GM12801 (cell line): Measurements from ENCODE around the gene MANEA.

Source experiments
- CTCF ChIP-seq: IDR thresholded peaks from one replicate; pipeline ENCODE4 v1.5.1; 2011; ENCODE audit warnings: control low read depth; ENCODE audit not compliant: insufficient read length; ENCODE audit errors: extremely low read depth

The MANEA gene, protein sequence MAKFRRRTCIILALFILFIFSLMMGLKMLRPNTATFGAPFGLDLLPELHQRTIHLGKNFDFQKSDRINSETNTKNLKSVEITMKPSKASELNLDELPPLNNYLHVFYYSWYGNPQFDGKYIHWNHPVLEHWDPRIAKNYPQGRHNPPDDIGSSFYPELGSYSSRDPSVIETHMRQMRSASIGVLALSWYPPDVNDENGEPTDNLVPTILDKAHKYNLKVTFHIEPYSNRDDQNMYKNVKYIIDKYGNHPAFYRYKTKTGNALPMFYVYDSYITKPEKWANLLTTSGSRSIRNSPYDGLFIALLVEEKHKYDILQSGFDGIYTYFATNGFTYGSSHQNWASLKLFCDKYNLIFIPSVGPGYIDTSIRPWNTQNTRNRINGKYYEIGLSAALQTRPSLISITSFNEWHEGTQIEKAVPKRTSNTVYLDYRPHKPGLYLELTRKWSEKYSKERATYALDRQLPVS

GRCh38 chr6:95577304-95578105 lies at the start of gene MANEA:
MANEA (plus strand) TSS chr6:95577535; CDS start chr6:95586440, 8,905 bp downstream.
- no peak for TF ChIP-seq CTCF

- TF ChIP-seq CTCF: no peak
Observed at GRCh38 chr6:95529762-95530161, 47.6 kb upstream of the MANEA start.

- no peak for TF ChIP-seq CTCF
Observed at GRCh38 chr6:95530176-95530819, 47.0 kb upstream of the MANEA start.

GRCh38 chr6:95543798-95544197 lies 33.5 kb upstream of the MANEA start:
- TF ChIP-seq CTCF: no peak

DNA sequence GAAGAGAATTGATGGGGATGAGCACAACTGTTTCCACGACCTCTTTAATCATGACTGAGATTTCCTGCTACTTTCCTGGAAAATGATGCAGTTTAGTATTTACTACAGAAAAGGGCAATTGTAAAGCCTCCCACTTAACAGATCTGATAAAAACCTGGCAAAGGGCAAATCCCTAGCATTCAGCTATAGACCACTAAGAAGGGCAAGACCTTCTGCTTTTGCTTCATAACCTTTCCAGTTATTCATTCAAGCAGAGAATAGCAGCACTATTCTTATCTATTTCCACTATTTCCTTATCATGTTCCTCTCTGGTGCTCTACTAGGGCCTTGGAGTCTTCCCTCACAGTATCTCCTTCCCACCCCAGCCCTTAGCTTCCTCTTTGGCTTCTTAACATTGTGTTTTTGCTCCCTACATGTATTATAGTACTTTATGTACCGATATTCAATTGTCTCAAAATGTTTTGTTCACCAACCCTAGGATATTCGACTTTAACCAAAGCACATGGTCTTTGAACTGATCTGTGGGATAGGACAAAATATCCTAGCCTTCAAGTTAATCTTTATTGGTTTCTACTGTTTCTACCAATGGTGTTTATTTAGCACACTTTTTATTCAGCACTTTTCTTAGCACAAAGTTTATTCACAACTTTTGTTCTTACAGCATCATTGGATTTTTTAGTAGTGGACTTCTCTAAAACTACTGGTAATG lies 32.7 kb upstream of the MANEA start:
- no peak for TF ChIP-seq CTCF

GRCh38 chr6:95545226-95545625 lies 32.1 kb upstream of the MANEA start:
- no peak for TF ChIP-seq CTCF
